HCT116 (cell line): ENCODE data around the gene TMEM203. TPM values are rescaled to one million over a fixed set of nuclear protein-coding genes. Genes with fewer than 3 reads are reported as not detected.

ENCODE experiments used
- ATAC-seq: fragments of 200-7000 bp; cut with Tn5 transposase; 2 replicates; pipeline ENCODE4 v1.9.1; 2020; ENCODE audit warnings: mild to moderate bottlenecking, moderate library complexity
- BruUV-seq: library from RNA; stranded (reverse); fragments of 400-500 nt; replicated peaks from 2 replicates; lab custom pipeline; 2021; lab: Mats Ljungman, UMichigan
- CTCF ChIA-PET: fragments of 300-600 bp; sonication (Branson Sonifier 250); formaldehyde crosslinking; loops from one replicate; lab custom pipeline; 2021; ENCODE audit warnings: antibody characterized with exemption; lab: Charles Lee
- POLR2A ChIA-PET: fragments of 300-600, 350-600 bp; sonication (Branson Sonifier 250); formaldehyde crosslinking; loops from one replicate; lab custom pipeline; 2021; ENCODE audit warnings: antibody characterized with exemption; lab: Charles Lee
- RAD21 ChIA-PET, 2 experiments: fragments of 300-600 bp; sonication (Branson Sonifier 250); formaldehyde crosslinking; loops; one replicate each; lab custom pipeline; 2023; ENCODE audit warnings: low total read pairs in 2 of 2; ENCODE audit not compliant: uncharacterized antibody in 2 of 2, unreplicated experiment in 2 of 2, low non-redundant PET in 1 of 2; lab: Charles Lee
- DNase-seq: peaks from one replicate; pipeline ENCODE4 v3.0.0-alpha.2; 2010; ENCODE audit warnings: low read depth, low spot score
- H2AFZ ChIP-seq: fragments of 200-600 bp; shearing (Covaris generic), sonication (generic); 2 replicates; pipeline ENCODE4 v1.6.1; 2017; ENCODE audit warnings: low read depth, mixed run types, mixed read lengths, antibody characterized with exemption, low read length; ENCODE audit not compliant: poor library complexity, severe bottlenecking
- H3K27ac ChIP-seq: 2 replicates; pipeline ENCODE4 v1.5.1; 2012; ENCODE audit warnings: low read depth, low read length
- H3K27me3 ChIP-seq: fragments of 200-600 bp; sonication (generic); 2 replicates; pipeline ENCODE4 v1.6.1; 2016; ENCODE audit warnings: mixed run types, low read length, mixed read lengths; ENCODE audit not compliant: insufficient read depth
- H3K36me3 ChIP-seq, 2 experiments: fragments of 200-500 bp in 1 of 2; fragments of 200-600 bp in 1 of 2; sonication (Bioruptor generic) in 1 of 2; sonication (generic) in 1 of 2; 2 replicates each; pipeline versions ENCODE4 v1.5.1 to v1.6.1; 2014 to 2016; ENCODE audit warnings: low read length in 2 of 2, inconsistent platforms in 1 of 2, mixed read lengths in 1 of 2, mixed run types in 1 of 2; ENCODE audit not compliant: insufficient read depth in 2 of 2, control insufficient read depth in 1 of 2
- H3K4me1 ChIP-seq, 2 experiments: fragments of 200-600 bp in 1 of 2; sonication (generic) in 1 of 2; 2 replicates each; pipeline versions ENCODE4 v1.5.1 to v1.6.1; 2012 to 2017; ENCODE audit warnings: low read length in 2 of 2, inconsistent platforms in 1 of 2, mild to moderate bottlenecking in 1 of 2, mixed read lengths in 1 of 2, mixed run types in 1 of 2, moderate library complexity in 1 of 2; ENCODE audit not compliant: insufficient read depth in 2 of 2, control insufficient read depth in 1 of 2
- H3K4me2 ChIP-seq: fragments of 200-600 bp; sonication (generic); 2 replicates; pipeline ENCODE4 v1.6.1; 2017; ENCODE audit warnings: mixed run types, low read length, mixed read lengths
- H3K4me3 ChIP-seq, 2 experiments: fragments of 200-600 bp in 1 of 2; sonication (generic) in 1 of 2; replicated peaks in 1 of 2; 2 replicates each; pipeline ENCODE4 v1.5.1; 2011 to 2016; ENCODE audit warnings: low read length in 2 of 2, control low read depth in 1 of 2, low read depth in 1 of 2, mild to moderate bottlenecking in 1 of 2, mixed read lengths in 1 of 2, mixed run types in 1 of 2
- H3K79me2 ChIP-seq: fragments of 200-600 bp; sonication (generic); 2 replicates; pipeline ENCODE4 v1.6.1; 2017; ENCODE audit warnings: mild to moderate bottlenecking, mixed run types, low read length, moderate library complexity, mixed read lengths; ENCODE audit not compliant: insufficient read depth
- H3K9ac ChIP-seq: fragments of 200-600 bp; sonication (generic); 2 replicates; pipeline ENCODE4 v1.6.1; 2016; ENCODE audit warnings: low read length, mixed read lengths
- H3K9me2 ChIP-seq: fragments of 200-600 bp; sonication (generic), shearing (Covaris generic); 2 replicates; pipeline ENCODE4 v1.6.1; 2017; ENCODE audit warnings: mixed run types, mild to moderate bottlenecking, moderate library complexity; ENCODE audit not compliant: insufficient read depth
- H3K9me3 ChIP-seq, 2 experiments: fragments of 200-500 bp in 1 of 2; fragments of 200-600 bp in 1 of 2; sonication (Bioruptor generic) in 1 of 2; sonication (generic) in 1 of 2; 2 replicates each; pipeline ENCODE4 v1.6.1; 2014 to 2017; ENCODE audit warnings: low read length in 2 of 2, mixed read lengths in 2 of 2, inconsistent platforms in 1 of 2, low read depth in 1 of 2, mild to moderate bottlenecking in 1 of 2, mixed run types in 1 of 2, moderate library complexity in 1 of 2; ENCODE audit not compliant: control insufficient read depth in 1 of 2, insufficient read depth in 1 of 2
- H4K20me1 ChIP-seq: fragments of 200-600 bp; sonication (generic), shearing (Covaris generic); 2 replicates; pipeline ENCODE4 v1.6.1; 2017; ENCODE audit warnings: mixed run types, mild to moderate bottlenecking, moderate library complexity; ENCODE audit not compliant: insufficient read depth
- EGR1 ChIP-seq: IDR thresholded peaks from 2 replicates; pipeline ENCODE4 v1.6.1; 2012; ENCODE audit warnings: low read depth
- EZH2phosphoT487 ChIP-seq: fragments of 200-600 bp; IDR thresholded peaks from 2 replicates; pipeline ENCODE4 v1.6.1; 2018; ENCODE audit warnings: antibody characterized with exemption, borderline replicate concordance
- FOSL1 ChIP-seq: IDR thresholded peaks from 2 replicates; pipeline ENCODE4 v1.6.1; 2012; ENCODE audit warnings: low read depth
- JUND ChIP-seq: IDR thresholded peaks from 2 replicates; pipeline ENCODE4 v1.6.1; 2012
- POLR2A ChIP-seq: IDR thresholded peaks from 2 replicates; pipeline ENCODE4 v1.7.0; 2011; ENCODE audit warnings: borderline replicate concordance; ENCODE audit not compliant: insufficient read depth, insufficient read length; ENCODE audit errors: extremely low read depth
- POLR2AphosphoS5 ChIP-seq: IDR thresholded peaks from 2 replicates; pipeline ENCODE4 v1.6.1; 2011; ENCODE audit warnings: mild to moderate bottlenecking, low read depth, low read length, moderate library complexity
- RAD21 ChIP-seq: IDR thresholded peaks from 2 replicates; pipeline ENCODE4 v1.6.1; 2012; ENCODE audit warnings: low read depth, mild to moderate bottlenecking
- REST ChIP-seq: IDR thresholded peaks from 2 replicates; pipeline ENCODE4 v1.6.1; 2012; ENCODE audit warnings: low read depth
- SIN3A ChIP-seq: IDR thresholded peaks from 2 replicates; pipeline ENCODE4 v1.6.1; 2012; ENCODE audit warnings: low read depth
- SP1 ChIP-seq: IDR thresholded peaks from 2 replicates; pipeline ENCODE4 v1.6.1; 2012; ENCODE audit warnings: low read depth
- SRF ChIP-seq: IDR thresholded peaks from 2 replicates; pipeline ENCODE4 v1.6.1; 2012; ENCODE audit warnings: low read depth
- TCF7L2 ChIP-seq: IDR thresholded peaks from 2 replicates; pipeline ENCODE4 v1.7.0; 2011; ENCODE audit warnings: borderline replicate concordance, inconsistent platforms; ENCODE audit not compliant: insufficient read depth, insufficient read length; ENCODE audit errors: extremely low read depth
- intact Hi-C: fragments of 100-400 bp; cut with micrococcal nuclease; formaldehyde crosslinking; loops from 2 replicates; pipeline ENCODE4 v1.10.0; 2022
- total RNA-seq: library from RNA; stranded (reverse); gene quantifications from one replicate; pipeline ENCODE4 v1.2.1, GENCODE V29; 2021; ENCODE audit not compliant: unreplicated experiment

The TMEM203 gene
- total RNA-seq, 1 experiment from 2014 or later: 45.0 TPM

- Histone ChIP-seq H3K27me3 (no peaks in the 10 kb centered on the region), H3K4me3 (no peak overlapping the region), H2AFZ (no peak overlapping the region), H3K9ac (no peak overlapping the region), H3K4me2 (no peak overlapping the region), H3K36me3 (peaks cover 0 to 23% of the 10 kb centered on the region in 2 experiments; a peak in 1 of 4 replicates), H4K20me1 (no peaks in the 10 kb centered on the region), H3K27ac (no peak overlapping the region), H3K9me3 (no peaks in the 10 kb centered on the region), H3K79me2 (peaks cover 50% of the 10 kb centered on the region), H3K4me1 (peaks cover 16 to 30% of the 10 kb centered on the region in 2 experiments), H3K9me2 (no peaks in the 10 kb centered on the region)
- BruUV-seq: no TSS peak
- CTCF ChIA-PET: no interaction called here
- TF ChIP-seq RAD21: no peak
- TF ChIP-seq EGR1: no peak
- TF ChIP-seq FOSL1: no peak
- TF ChIP-seq SRF: no peak
- TF ChIP-seq EZH2phosphoT487: no peak
- TF ChIP-seq REST: no peak
- no peak for TF ChIP-seq SIN3A
- TF ChIP-seq POLR2AphosphoS5: no peak
- TF ChIP-seq JUND: no peak
- TF ChIP-seq POLR2A: no peak
- no peak for TF ChIP-seq TCF7L2
- no peak for TF ChIP-seq SP1
- POLR2A ChIA-PET: no interaction called here
- RAD21 ChIA-PET: no interaction called here
- DNase-seq (no peak), ATAC-seq (no peak)
- intact Hi-C loops: loop anchor here (5.0 kb wide), 1 partner anchor 41 kb away; the partner anchor contains the start of genes CYSRT1 and RNF224
Measured at GRCh38 chr9:137185921-137186320, 19.5 kb downstream of the TMEM203 start.
